DND-41 (cell line): Measurements from ENCODE around the gene CHCHD3.

Source experiments
- EZH2 ChIP-seq: IDR thresholded peaks from 3 replicates; pipeline ENCODE4 v1.6.1; 2012; ENCODE audit warnings: borderline replicate concordance, low read depth, mild to moderate bottlenecking, moderate library complexity, low read length, inconsistent platforms; ENCODE audit not compliant: severe bottlenecking
- TF ChIP-seq, protein P1 (sequence below): IDR thresholded peaks from 2 replicates; pipeline ENCODE4 v1.5.1; 2012; ENCODE audit warnings: borderline replicate concordance, low read length, moderate library complexity, mild to moderate bottlenecking; ENCODE audit not compliant: poor library complexity, severe bottlenecking; ENCODE audit errors: extremely low read depth

DNA sequence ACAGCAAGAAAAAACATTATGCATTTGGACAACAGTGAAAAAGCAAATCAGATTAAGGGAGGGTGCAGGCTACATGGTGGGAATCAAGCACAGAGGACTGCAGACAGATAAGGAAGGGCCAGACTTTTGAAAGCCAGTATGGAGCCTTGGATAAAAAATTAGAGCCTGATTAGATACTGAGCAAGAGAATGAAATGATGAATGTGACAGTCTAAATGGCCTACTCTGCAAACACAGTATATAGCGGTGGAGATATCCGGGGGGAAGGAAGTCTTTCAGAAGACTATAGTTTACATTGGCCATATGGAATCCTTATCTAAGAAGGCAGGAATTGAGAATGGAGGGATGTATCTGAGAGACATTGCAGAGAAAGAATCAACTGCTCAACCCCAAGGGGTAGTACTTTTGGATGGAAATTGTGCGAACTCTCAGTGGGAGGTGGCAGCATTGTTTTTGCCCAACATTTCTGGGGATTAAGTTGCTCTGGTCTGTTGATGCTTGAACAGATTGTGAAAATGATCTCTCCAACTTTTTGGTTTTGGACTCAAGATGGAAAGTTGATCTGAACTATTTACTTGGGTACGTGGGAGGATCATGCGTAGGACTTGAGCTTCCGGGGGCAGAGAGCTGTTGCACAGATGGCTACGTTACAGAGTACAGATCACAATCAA lies 39.4 kb upstream of the CHCHD3 start:
- TF ChIP-seq, protein P1, sequence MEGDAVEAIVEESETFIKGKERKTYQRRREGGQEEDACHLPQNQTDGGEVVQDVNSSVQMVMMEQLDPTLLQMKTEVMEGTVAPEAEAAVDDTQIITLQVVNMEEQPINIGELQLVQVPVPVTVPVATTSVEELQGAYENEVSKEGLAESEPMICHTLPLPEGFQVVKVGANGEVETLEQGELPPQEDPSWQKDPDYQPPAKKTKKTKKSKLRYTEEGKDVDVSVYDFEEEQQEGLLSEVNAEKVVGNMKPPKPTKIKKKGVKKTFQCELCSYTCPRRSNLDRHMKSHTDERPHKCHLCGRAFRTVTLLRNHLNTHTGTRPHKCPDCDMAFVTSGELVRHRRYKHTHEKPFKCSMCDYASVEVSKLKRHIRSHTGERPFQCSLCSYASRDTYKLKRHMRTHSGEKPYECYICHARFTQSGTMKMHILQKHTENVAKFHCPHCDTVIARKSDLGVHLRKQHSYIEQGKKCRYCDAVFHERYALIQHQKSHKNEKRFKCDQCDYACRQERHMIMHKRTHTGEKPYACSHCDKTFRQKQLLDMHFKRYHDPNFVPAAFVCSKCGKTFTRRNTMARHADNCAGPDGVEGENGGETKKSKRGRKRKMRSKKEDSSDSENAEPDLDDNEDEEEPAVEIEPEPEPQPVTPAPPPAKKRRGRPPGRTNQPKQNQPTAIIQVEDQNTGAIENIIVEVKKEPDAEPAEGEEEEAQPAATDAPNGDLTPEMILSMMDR = no peak
- no peak for TF ChIP-seq EZH2
